Neutrophil (primary cell): ENCODE measurements around the gene ABCB6.

Source experiments
- H3K27ac ChIP-seq: fragments of 200-600 bp; sonication (generic); 2 replicates; pipeline ENCODE4 v1.5.1; 2016; ENCODE audit warnings: mild to moderate bottlenecking, moderate library complexity
- H3K27me3 ChIP-seq: fragments of 200-600 bp; sonication (generic); 2 replicates; pipeline ENCODE4 v1.6.0; 2016; ENCODE audit warnings: mild to moderate bottlenecking
- H3K36me3 ChIP-seq: fragments of 200-600 bp; sonication (generic); 2 replicates; pipeline ENCODE4 v1.5.1; 2017
- H3K4me1 ChIP-seq, 2 experiments: fragments of 200-600 bp in 1 of 2; sonication (generic) in 1 of 2; 1 replicate in 1 of 2; 2 replicates in 1 of 2; pipeline versions ENCODE4 v1.5.1 to v1.6.1; 2013 to 2016; ENCODE audit warnings: low read depth in 1 of 2, low read length in 1 of 2, mild to moderate bottlenecking in 1 of 2, moderate library complexity in 1 of 2; ENCODE audit not compliant: control insufficient read depth in 1 of 2, insufficient read depth in 1 of 2
- H3K4me3 ChIP-seq, 2 experiments: fragments of 200-600 bp in 1 of 2; sonication (generic) in 1 of 2; 1 replicate in 1 of 2; 2 replicates in 1 of 2; pipeline ENCODE4 v1.5.1; 2013 to 2016; ENCODE audit warnings: low read depth in 1 of 2, low read length in 1 of 2, mild to moderate bottlenecking in 1 of 2, moderate library complexity in 1 of 2
- H3K9me3 ChIP-seq: fragments of 200-600 bp; sonication (generic); 2 replicates; pipeline ENCODE4 v1.5.1; 2016
- CTCF ChIP-seq: fragments of 200-600 bp; sonication (generic); IDR thresholded peaks from 2 replicates; pipeline ENCODE4 v1.5.1; 2016; ENCODE audit warnings: antibody characterized with exemption

The ABCB6 gene

GRCh38 chr2:219254590-219255201 lies 35.9 kb upstream of the ABCB6 start:
- peak overlapping the region; percentile 96 to 99 for H3K4me3 ChIP-seq

GRCh38 chr2:219253753-219254589 lies 35.2 kb upstream of the ABCB6 start, which contains the start of gene TUBA4A:
TUBA4A (minus strand) TSS chr2:219253918; CDS start chr2:219253858, 60 bp downstream.
- Histone ChIP-seq H3K27me3 (no peaks in the 10 kb centered on the region), H3K4me1 (peaks cover 61 to 62% of the 10 kb centered on the region in 2 experiments), H3K36me3 (peaks cover 31% of the 10 kb centered on the region), H3K4me3 (peak within 1 kb of the TSS; percentile 96 to 99), H3K9me3 (no peaks in the 10 kb centered on the region), H3K27ac (peak within 1 kb of the TSS; percentile 95)
- TF ChIP-seq CTCF = peak; percentile 59

More at GRCh38 chr2:219254590-219255201, 35.9 kb upstream of the ABCB6 start:
- H3K36me3 ChIP-seq = peaks cover 24% of the 10 kb centered on the region
- peak overlapping the region; percentile 95 for H3K27ac ChIP-seq
- H3K27me3 ChIP-seq = peaks cover 4% of the 10 kb centered on the region
- no peak for TF ChIP-seq CTCF
- peaks cover 53 to 55% of the 10 kb centered on the region in 2 experiments for H3K4me1 ChIP-seq
- no peaks in the 10 kb centered on the region for H3K9me3 ChIP-seq

GRCh38 chr2:219252900-219253752 lies 34.4 kb upstream of the ABCB6 start, which contains the start of gene TUBA4B:
TUBA4B (plus strand) TSS chr2:219253243; CDS start chr2:219253408, 165 bp downstream.
- peak within 1 kb of the TSS; percentile 95 for H3K27ac ChIP-seq
- H3K4me1 ChIP-seq = peaks cover 69% of the 10 kb centered on the region in 2 experiments
- no peaks in the 10 kb centered on the region for H3K9me3 ChIP-seq
- peak within 1 kb of the TSS; percentile 96 to 99 for H3K4me3 ChIP-seq
- no peaks in the 10 kb centered on the region for H3K27me3 ChIP-seq
- H3K36me3 ChIP-seq = peaks cover 40% of the 10 kb centered on the region
- no peak for TF ChIP-seq CTCF

- peaks cover 41% of the 10 kb centered on the region for H3K36me3 ChIP-seq
- no peaks in the 10 kb centered on the region for H3K9me3 ChIP-seq
- H3K4me1 ChIP-seq = peaks cover 69% of the 10 kb centered on the region in 2 experiments
- peak overlapping the region; percentile 95 for H3K27ac ChIP-seq
- no peak for TF ChIP-seq CTCF
- H3K27me3 ChIP-seq = no peaks in the 10 kb centered on the region
- H3K4me3 ChIP-seq = peak overlapping the region; percentile 96 to 99
Observed at GRCh38 chr2:219252570-219252899, 33.8 kb upstream of the ABCB6 start.

- H3K4me3 ChIP-seq = peak overlapping the region; percentile 96 to 99
- peak overlapping the region; percentile 95 for H3K27ac ChIP-seq
- H3K9me3 ChIP-seq = no peaks in the 10 kb centered on the region
- H3K27me3 ChIP-seq = no peaks in the 10 kb centered on the region
- H3K4me1 ChIP-seq = peaks cover 71 to 73% of the 10 kb centered on the region in 2 experiments
- no peak for TF ChIP-seq CTCF
- H3K36me3 ChIP-seq = peaks cover 41% of the 10 kb centered on the region
Observed at GRCh38 chr2:219252084-219252483, 33.3 kb upstream of the ABCB6 start.
